WTC11 (cell line): ENCODE results near the gene LEKR1.

ENCODE experiments used
- CREM ChIP-seq: sonication (generic); formaldehyde crosslinking; IDR thresholded peaks from 2 replicates; pipeline ENCODE4 v1.8.1; 2022; ENCODE audit warnings: mild to moderate bottlenecking, missing genetic modification reagents, moderate library complexity
- NFYB ChIP-seq: sonication (generic); formaldehyde crosslinking; conservative IDR thresholded peaks from 2 replicates; pipeline ENCODE4 v1.8.0; 2022; ENCODE audit warnings: low read depth, missing genetic modification reagents
- ZBTB43 ChIP-seq: sonication (generic); formaldehyde crosslinking; IDR thresholded peaks from 2 replicates; pipeline ENCODE4 v1.8.1; 2023; ENCODE audit warnings: mild to moderate bottlenecking, missing genetic modification reagents
- TF ChIP-seq, protein P1 (sequence below): sonication (generic); formaldehyde crosslinking; IDR thresholded peaks from 2 replicates; pipeline ENCODE4 v1.8.0; 2022; ENCODE audit warnings: mild to moderate bottlenecking, missing genetic modification reagents
- TF ChIP-seq, protein P2 (sequence below): sonication (generic); formaldehyde crosslinking; IDR thresholded peaks from 2 replicates; pipeline ENCODE4 v1.8.1; 2023; ENCODE audit warnings: mild to moderate bottlenecking, moderate library complexity, missing genetic modification reagents

GRCh38 chr3:157075693-157076420 lies 249.7 kb downstream of the LEKR1 start:
- TF ChIP-seq NFYB (CRISPR knock-in tag) (no peak), CREM (CRISPR knock-in tag) (no peak), ZBTB43 (CRISPR knock-in tag) (no peak)
- TF ChIP-seq, protein P1, sequence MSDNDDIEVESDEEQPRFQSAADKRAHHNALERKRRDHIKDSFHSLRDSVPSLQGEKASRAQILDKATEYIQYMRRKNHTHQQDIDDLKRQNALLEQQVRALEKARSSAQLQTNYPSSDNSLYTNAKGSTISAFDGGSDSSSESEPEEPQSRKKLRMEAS (CRISPR knock-in tag) = no peak
- TF ChIP-seq, protein P2, sequence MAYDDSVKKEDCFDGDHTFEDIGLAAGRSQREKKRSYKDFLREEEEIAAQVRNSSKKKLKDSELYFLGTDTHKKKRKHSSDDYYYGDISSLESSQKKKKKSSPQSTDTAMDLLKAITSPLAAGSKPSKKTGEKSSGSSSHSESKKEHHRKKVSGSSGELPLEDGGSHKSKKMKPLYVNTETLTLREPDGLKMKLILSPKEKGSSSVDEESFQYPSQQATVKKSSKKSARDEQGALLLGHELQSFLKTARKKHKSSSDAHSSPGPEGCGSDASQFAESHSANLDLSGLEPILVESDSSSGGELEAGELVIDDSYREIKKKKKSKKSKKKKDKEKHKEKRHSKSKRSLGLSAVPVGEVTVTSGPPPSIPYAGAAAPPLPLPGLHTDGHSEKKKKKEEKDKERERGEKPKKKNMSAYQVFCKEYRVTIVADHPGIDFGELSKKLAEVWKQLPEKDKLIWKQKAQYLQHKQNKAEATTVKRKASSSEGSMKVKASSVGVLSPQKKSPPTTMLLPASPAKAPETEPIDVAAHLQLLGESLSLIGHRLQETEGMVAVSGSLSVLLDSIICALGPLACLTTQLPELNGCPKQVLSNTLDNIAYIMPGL = no peak
